ENCODE results near the gene SAYSD1.

SAYSD1 gene

DNA sequence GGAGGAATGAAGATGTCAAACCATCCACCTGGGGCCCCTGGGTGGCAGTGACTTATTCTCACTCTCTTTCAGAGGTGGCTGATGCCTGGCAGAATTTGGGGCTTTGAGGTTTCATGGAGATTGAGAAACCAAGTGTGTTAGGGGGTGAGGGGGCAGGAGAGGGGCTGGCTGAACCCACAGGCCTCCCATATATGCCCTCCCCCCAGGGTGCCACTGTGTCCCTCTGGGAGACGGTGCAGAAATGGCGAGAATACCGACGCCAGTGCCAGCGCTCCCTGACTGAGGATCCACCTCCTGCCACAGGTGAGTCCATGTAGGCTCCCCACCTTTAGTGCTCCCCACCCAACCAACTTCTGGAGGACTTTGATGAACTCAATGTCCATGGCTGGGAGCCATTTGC, 58.8 kb downstream of the SAYSD1 start:
- no peak for DNase-seq

GRCh38 chr6:39055661-39056060, 59.3 kb downstream of the SAYSD1 start:
- no peak for DNase-seq

DNA sequence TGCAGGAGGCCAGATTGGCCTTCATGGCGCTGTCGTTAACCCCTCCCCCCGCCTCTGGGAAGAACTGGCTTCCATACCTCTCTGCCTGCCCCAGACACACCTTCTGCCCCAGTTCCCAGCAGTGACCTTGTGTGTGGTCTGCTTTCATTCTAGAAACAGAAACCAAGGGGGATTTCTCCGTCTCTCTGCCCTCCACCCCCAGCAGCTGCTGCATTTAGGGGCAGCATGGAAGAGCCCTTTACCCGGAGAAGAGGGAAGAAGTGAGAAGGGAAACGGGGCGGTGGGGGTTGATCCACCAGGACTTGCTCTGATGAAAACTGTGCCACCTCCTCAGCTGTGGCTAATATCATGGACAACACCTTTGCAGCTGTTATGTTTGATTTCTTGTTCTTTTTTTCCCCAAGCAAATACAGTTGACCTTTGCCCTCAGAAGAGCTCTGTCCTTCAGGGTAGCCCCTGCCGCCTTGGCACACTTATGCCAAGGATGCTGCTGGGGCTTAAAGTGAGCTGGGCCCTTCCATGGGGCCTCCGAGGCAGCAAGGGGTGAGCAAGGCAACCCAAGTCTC, 60.3 kb downstream of the SAYSD1 start:
- no peak for DNase-seq

Data from DMS 273 treated with DMSO at 0.1 percent for 48 hours (cell line).